AG08395 (cell line): ENCODE results near the gene RC3H1.
"Not testable (repeated sequence)": the region's sequence is repeated elsewhere in the genome, so short reads cannot be mapped to it uniquely, and the experiment has no call there.

Experiments
- DNase-seq: peaks from one replicate; pipeline ENCODE4 v3.0.0; 2012; ENCODE audit warnings: mixed read lengths, low spot score

The RC3H1 gene

DNA sequence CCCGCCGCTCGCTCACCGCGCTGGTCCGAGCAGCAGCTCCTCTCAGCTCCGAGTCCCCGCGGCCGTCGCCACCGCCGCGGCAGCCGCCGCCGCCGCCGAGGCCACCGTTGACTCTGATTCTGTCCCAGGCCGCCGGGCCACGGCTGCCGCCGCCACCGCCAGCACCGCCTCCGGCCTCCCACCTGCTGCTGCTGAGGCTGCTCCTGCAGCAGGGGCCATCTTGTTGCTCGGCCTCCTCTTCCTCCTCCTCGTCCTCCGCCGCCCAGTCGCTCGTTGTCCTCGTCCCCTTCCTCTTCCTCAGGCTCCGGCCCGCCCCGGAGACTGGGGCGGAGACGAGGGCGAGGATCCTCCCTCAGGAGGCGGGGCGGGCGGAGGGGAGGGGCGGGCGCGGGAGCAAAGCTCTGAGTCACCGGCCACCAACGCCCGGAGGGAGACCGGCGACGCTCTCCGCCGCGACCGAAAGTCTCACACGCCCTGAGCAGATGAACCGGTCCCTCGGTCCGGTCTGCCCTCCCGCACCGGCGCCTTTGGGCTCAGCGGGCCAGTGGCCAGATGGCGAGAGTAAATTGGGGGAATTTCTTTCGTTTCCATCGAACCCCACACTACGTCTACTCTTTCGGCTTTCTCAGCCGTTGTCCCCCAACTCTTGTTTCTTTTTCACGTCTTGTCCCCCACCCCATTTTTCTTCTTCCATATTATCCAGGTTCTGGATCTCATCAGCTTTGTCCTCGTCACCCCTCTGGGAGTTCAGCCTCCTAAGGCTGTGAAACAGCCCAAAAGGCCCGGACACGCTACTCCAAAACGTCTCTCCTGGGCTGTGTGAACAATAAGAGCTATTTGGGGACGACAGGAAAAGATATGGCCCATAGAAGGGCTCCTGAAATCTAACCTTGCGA lies at the start of gene RC3H1:
RC3H1 (minus strand) TSS at position 278 of the 896 bp plus-strand sequence. CDS start 29,372 bp downstream, outside the sequence.
- DNase-seq: peak; percentile 92

DNA sequence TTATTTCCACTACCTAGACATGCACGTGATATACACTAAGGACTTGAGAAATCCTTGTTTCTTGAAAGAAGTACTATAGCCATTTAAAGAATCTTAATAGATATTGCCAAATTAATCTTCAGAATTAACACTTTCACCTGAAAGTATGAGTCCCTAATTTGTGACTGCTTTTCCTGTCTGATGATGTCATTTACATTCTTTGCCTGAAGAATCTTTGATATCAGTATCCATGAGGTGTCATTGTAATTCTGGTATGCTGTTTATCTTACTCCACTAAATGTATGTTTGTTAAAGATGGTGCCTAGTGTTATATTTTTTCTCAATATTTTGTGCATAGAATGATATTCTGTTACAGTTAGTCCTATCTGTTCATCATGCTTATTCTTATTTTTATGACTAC lies 48.5 kb upstream of the RC3H1 start:
- no peak for DNase-seq

DNA sequence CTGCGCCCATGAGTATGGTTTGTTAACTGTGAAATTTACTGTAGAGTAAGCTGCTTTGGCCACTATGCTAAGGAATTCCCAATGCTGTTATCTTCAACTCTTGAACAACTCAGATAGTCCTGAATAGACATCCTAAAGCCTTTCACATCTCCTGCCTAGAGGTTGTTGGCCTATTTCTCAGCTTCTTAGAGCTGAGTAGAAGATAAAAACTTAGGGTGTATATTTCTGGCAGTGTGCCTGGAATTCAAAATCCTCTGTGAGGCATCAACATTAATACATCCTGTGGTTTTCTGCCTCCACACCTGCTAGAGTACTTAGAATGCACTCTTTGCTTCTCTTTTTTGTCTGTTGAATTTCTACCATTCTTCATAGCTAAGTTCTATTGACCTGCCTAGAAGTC lies 45.8 kb upstream of the RC3H1 start:
- no peak for DNase-seq

DNA sequence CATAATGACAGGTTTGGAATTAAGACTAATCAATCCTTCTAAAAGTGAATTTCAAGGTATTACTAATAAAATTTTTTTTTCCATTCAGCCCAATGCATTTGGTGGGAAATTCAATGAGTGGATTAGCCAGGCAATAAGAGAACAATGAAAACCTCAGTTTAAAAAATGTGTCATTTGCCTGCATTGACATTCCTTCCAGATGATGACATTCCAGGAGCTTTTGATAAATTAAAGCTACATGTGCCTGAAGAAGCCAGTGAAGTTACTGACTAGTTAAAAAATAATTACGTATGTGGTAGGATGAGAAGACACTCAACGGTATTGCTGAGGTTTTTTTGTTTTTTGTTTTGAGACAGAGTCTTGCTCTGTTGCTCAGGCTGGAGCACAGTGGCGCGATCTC lies 37.9 kb upstream of the RC3H1 start:
- DNase-seq: no peak

DNA sequence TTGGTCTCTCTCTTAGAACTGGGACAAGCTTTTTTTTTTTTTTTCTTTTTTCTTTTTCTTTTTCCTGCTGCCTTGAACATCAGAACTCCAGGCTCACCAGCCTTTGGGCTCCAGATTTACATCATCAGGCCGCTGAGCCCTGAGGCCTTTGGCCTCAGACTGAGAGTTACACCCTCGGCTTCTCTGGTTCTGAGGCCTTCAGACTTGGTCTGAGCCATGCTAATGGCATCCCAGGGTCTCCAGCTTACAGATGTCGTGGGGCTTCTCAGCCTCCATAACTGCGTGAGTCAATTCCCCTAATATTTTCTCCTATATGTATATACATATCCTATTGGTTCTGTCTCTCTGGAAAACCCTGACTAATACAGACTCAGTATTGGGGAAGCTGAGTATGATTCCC lies 36.5 kb upstream of the RC3H1 start:
- DNase-seq: no peak

DNA sequence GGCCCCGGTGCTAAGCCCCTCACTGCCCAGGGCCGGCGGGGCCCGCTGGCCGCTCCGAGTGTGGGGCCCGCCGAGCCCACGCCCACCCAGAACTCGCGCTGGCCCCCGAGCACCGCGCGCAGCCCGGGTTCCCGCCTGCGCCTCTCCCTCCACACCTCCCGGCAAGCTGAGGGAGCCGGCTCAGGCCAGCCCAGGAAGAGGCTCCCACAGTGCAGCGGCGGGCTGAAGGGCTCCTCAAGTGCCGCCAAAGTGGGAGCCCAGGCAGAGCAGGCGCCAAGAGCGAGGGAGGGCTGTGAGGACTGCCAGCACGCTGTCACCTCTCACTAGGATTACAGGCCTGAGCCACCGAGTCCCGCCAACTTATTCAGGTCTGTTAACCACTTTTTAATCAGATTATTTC lies 34.5 kb upstream of the RC3H1 start:
- DNase-seq: not testable (repeated sequence)

- not testable (repeated sequence) for DNase-seq
These were observed 33.6 kb upstream of the RC3H1 start for GRCh38 chr1:174055797-174056196.

GRCh38 chr1:174053826-174054225 lies 31.7 kb upstream of the RC3H1 start:
- DNase-seq: no peak

DNA sequence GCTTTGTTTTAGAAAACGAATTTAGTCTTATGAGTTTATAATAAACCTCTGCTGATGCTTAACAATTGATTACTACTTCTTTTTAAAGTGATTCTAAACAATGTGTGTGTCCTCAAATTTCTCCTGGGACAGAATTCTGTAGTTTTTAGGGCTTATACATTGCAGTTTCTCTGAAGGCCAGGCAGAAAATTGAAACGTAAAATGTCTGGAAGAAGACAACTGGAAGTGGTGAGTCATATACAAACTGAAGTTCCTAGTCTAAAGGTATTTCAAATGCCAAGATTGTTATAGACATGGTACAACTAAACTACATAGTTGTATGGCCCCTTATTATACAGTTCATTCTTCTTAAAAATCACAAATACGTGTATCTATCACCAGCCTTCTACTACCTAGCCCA lies 30.5 kb upstream of the RC3H1 start:
- no peak for DNase-seq

- peak; percentile 27 for DNase-seq
These were observed 29.8 kb upstream of the RC3H1 start for GRCh38 chr1:174051956-174052355.

DNA sequence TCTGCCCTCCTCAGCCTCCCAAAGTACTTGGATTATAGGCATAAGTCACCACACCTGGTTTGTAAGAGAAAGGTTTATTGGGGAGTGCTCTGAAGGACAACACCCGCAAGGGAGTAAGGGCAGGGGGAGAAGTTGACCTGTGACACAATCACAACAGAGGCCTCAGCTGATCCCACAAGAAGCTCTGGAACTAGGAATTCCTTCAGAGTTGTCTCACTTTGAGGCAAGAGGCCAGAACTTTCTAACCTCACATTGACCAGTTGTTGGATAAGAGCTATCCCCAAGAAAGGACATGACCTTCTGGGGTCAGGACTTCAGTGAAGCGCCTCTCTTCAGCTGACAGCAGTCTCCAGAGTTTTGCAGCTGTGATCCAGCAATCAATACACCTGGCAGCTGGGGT lies 27.4 kb upstream of the RC3H1 start:
- DNase-seq: peak; percentile 8

- no peak for DNase-seq
These were observed 22.5 kb upstream of the RC3H1 start for GRCh38 chr1:174044418-174045222.

DNA sequence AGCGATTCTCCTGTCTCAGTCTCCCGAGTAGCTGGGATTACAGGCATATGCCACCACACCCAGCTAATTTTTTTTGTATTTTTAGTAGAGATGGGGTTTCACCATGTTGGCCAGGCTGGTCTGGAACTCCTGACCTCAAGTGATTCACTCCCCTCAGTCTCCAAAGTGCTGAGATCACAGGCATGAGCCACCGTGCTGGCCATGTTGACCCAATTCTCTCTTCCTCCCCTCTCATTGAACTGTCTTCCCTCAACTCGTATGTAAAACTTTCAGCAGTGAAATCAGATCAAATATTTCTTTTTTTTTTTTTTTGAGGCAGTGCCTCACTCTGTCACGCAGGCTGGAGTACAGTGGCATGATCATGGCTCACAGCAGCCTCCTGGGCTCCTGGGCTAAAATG lies 20.4 kb upstream of the RC3H1 start:
- DNase-seq: not testable (repeated sequence)

- DNase-seq: no peak
These were observed 19.2 kb upstream of the RC3H1 start for GRCh38 chr1:174041369-174041768.

DNA sequence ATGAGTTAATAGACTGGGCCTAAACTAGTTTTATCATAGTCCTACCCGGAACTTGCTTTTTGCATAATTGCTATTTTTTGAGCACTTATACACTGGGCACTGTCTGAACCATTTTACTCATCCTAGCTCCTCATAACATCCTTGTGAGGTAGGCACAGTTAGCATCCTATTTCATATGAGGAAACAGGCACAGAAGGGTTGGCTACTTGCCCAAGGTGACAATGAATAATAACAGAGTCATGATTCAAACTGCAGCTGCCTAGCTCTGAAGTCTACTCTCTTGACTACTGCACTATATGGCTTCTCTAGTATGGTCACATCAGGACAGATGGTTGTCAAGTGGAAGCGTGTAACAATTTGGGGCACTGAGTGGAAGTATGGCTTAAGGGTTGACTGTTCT lies 18.2 kb upstream of the RC3H1 start:
- DNase-seq: peak; percentile 38

DNA sequence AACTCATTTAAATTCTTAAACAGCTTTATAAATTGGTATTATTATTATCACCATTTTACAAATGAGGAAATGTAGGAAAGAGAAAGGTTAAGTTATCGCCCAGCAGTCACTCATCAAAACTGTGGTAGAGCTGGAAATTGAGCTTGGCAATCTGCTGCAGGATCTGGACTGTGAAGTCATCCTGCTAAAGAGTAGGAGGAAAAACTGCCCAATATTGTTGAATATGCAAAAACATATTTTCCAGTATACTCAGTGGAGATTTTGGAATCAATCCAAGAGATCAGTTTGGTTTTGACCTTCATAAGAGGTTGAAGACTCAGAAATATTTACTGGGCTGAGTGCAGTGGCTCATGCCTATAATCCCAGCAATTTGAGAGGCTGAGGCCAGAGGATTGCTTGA lies 16.9 kb upstream of the RC3H1 start:
- DNase-seq: no peak

DNA sequence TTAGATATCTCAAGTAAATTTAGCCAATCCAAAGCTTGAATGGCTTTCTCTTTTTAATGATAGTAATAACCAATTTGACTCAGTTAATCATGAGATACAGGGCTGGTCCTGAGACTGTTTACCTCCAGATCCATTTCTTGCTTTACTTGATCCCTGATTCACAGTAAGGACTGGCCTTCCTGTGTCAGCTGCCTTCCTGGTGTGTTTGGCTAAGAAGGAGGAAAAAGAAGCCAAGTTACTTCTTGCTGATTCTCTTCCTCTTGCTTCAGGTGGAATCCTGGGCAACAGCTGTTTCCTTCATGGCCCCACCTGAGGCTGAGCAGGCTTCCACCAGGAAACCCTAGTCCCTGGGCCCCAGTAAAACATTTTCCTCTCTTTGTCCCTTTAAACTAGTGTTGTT lies 14.6 kb upstream of the RC3H1 start:
- no peak for DNase-seq

- no peak for DNase-seq
These were observed 14.0 kb upstream of the RC3H1 start for GRCh38 chr1:174036204-174036603.

DNA sequence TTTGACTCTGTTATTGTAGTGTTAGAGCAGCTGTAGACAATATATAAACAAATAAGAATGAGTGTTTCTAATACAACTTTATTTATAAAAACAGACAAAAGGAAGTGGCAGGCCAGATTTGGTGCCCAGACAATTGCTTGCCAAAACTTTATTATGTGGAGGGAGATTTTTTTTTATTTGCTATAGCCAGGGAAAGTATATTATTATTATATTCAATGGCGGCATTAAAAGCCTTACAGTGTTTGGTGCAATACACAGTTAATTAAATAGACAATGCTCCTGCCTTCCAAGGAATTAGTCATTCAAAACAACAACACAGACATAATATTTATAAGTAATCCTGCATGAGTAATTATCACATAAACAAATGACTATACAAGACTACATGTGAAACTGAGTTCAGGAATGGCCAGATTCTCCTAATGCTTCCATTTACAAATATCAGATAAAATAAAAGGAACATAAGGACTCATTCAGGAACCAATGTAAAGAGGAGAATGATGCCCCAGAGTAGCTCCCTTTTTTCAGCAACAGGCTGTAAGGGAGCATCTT lies 10.6 kb upstream of the RC3H1 start:
- DNase-seq: peak; percentile 3

GRCh38 chr1:174031099-174031498 lies 8.9 kb upstream of the RC3H1 start:
- DNase-seq: no peak

DNA sequence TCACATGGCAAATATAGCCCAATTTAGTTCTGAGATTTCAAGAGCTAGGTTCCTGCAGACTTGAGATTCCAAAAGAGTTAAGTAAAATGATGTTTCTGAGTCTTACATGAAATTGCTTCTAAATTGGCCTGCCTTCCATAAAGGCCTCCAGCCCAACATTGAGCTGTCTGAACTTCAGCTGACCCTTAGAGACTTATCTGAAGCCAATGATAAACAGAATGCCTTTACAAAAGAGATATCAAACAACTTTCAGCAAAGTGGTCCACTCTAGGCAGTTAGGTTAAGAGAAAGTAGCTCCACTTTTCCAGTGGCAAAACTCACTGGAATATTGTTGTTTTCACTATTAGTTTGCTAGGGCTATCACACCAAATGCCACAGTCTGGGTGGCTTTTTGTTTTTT lies 6.3 kb upstream of the RC3H1 start:
- no peak for DNase-seq

DNA sequence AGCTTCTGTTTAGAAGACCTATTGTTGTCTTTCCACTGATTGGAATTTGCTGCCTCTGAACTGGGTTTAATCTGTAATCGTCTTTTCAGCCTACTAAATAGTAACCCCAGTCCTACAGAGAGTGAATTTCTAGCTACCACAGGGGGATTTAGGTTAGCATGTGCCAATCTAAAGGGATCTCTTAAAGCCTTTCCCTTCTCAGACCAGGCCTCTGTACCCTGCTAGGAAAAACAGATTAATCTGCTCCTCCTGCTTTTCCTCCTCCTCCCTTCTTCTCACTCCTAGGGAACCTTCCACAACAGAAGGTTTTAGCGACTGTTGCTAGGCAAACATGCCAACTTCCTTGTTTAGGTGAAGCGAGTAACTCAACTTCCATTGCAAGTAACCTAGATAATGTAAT lies 1.3 kb upstream of the RC3H1 start:
- DNase-seq: no peak

- DNase-seq: no peak
These were observed 770 bp upstream of the RC3H1 start for GRCh38 chr1:174022976-174023277.
